Fibroblast of lung (primary cell): ENCODE data around the gene RYR1. TPM values are rescaled to one million over a fixed set of nuclear protein-coding genes. Genes with fewer than 3 reads are reported as not detected.

Experiments used
- DNase-seq, 2 donors: peaks; one replicate each; pipeline versions ENCODE4 v3.0.0 to v3.0.0-alpha.2; 2010; ENCODE audit warnings: low read depth in 2 of 2
- H2AFZ ChIP-seq: 2 replicates; pipeline ENCODE4 v1.5.1; 2012; ENCODE audit warnings: low read length, control low read depth, inconsistent platforms
- H3K27ac ChIP-seq: 2 replicates; pipeline ENCODE4 v1.5.1; 2011; ENCODE audit warnings: low read length, control low read depth; ENCODE audit not compliant: insufficient read depth
- H3K27me3 ChIP-seq: 2 replicates; pipeline ENCODE4 v1.5.1; 2011; ENCODE audit warnings: mild to moderate bottlenecking, low read length; ENCODE audit not compliant: control insufficient read depth, insufficient read depth
- H3K36me3 ChIP-seq: 2 replicates; pipeline ENCODE4 v1.5.1; 2011; ENCODE audit warnings: low read length; ENCODE audit not compliant: control insufficient read depth, insufficient read depth
- H3K4me1 ChIP-seq: 2 replicates; pipeline ENCODE4 v1.5.1; 2011; ENCODE audit warnings: low read length; ENCODE audit not compliant: control insufficient read depth, insufficient read depth; ENCODE audit errors: extremely low read depth
- H3K4me2 ChIP-seq: 2 replicates; pipeline ENCODE4 v1.5.1; 2011; ENCODE audit warnings: low read length, control low read depth; ENCODE audit not compliant: insufficient read depth; ENCODE audit errors: extremely low read depth
- H3K4me3 ChIP-seq, 4 experiments: fragments of 200-600 bp in 1 of 4; sonication (generic) in 1 of 4; replicated peaks in 1 of 4; 2 replicates each; pipeline ENCODE4 v1.5.1; 2011 to 2016; ENCODE audit warnings: low read length in 4 of 4, low read depth in 3 of 4, mild to moderate bottlenecking in 3 of 4, control low read depth in 2 of 4, inconsistent platforms in 1 of 4, mixed read lengths in 1 of 4; ENCODE audit not compliant: insufficient read depth in 1 of 4; ENCODE audit errors: control extremely low read depth in 1 of 4
- H3K79me2 ChIP-seq: 2 replicates; pipeline ENCODE4 v1.5.1; 2012; ENCODE audit warnings: mild to moderate bottlenecking, low read length, inconsistent platforms; ENCODE audit not compliant: control insufficient read depth, insufficient read depth
- H3K9ac ChIP-seq: 2 replicates; pipeline ENCODE4 v1.5.1; 2011; ENCODE audit warnings: mild to moderate bottlenecking, low read length, control low read depth; ENCODE audit not compliant: insufficient read depth
- H3K9me3 ChIP-seq: 2 replicates; pipeline ENCODE4 v1.5.1; 2012; ENCODE audit warnings: low read depth, low read length; ENCODE audit not compliant: control insufficient read depth, insufficient read depth
- H4K20me1 ChIP-seq: 2 replicates; pipeline ENCODE4 v1.5.1; 2011; ENCODE audit warnings: low read length; ENCODE audit not compliant: control insufficient read depth, insufficient read depth; ENCODE audit errors: extremely low read depth
- EZH2 ChIP-seq: IDR thresholded peaks from 2 replicates; pipeline ENCODE4 v1.5.1; 2012; ENCODE audit warnings: low read length, control low read depth, mild to moderate bottlenecking; ENCODE audit errors: missing control alignments
- polyA plus RNA-seq, 2 donors: library from polyadenylated mRNA; depleted of rRNA in 1 of 2; stranded (reverse) in 1 of 2; unstranded in 1 of 2; fragments of >200 nt; gene quantifications; 2 replicates each; pipeline ENCODE4 v1.2.1, GENCODE V29; 2011 to 2012; ENCODE audit warnings: missing spikeins in 1 of 2
- total RNA-seq: library from RNA; depleted of rRNA; stranded (reverse); fragments of >200 nt; gene quantifications from 2 replicates; pipeline ENCODE4 v1.2.1, GENCODE V29; 2014
- TF ChIP-seq, protein P1 (sequence below), 2 donors: IDR thresholded peaks in 1 of 2; conservative IDR thresholded peaks in 1 of 2; 1 replicate in 1 of 2; 2 replicates in 1 of 2; pipeline ENCODE4 v1.5.1; 2011 to 2012; ENCODE audit warnings: low read length in 2 of 2, control low read depth in 1 of 2, inconsistent platforms in 1 of 2, low read depth in 1 of 2, mild to moderate bottlenecking in 1 of 2

The RYR1 gene
- total and polyA plus RNA-seq, 2 donors (not counting 1 experiment from before 2014, with no cell fraction given): under 0.01 TPM

DNA sequence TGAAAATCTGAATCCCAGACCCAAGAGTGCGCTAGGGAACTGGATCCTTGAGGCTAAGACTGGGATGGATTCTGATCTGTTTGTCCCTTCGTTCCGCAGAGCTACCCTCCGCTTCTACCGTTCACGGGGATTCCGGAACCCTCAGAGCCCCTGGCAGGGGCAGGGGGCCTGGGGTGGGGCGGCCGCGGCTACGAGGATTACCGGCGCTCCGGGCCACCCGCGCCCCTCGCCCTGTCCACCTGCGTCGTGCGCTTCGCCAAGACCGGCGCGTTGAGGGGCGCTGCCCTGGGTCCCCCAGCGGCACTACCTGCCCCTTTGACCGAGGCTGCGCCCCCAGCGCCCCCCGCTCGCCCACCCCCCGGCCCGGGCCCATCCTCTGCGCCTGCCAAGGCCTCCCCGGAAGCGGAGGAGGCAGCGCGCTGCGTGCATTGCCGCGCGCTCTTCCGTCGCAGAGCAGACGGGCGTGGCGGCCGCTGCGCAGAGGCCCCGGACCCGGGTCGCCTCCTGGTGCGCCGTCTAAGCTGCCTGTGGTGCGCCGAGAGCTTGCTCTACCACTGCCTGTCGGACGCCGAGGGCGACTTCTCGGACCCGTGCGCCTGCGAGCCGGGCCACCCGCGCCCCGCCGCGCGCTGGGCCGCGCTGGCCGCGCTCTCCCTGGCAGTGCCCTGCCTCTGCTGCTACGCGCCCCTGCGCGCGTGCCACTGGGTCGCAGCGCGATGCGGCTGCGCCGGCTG is 37.9 kb upstream of the RYR1 start:
- no peak overlapping the region for H3K4me2 ChIP-seq
- no peak overlapping the region for H2AFZ ChIP-seq
- H3K27me3 ChIP-seq: no peaks in the 10 kb centered on the region
- H3K27ac ChIP-seq: no peak overlapping the region
- H3K36me3 ChIP-seq: peaks cover 15% of the 10 kb centered on the region
- no peak for DNase-seq
- no peaks in the 10 kb centered on the region for H3K79me2 ChIP-seq
- H3K4me3 ChIP-seq: no peak overlapping the region
- no peak overlapping the region for H3K9ac ChIP-seq
- H4K20me1 ChIP-seq: no peaks in the 10 kb centered on the region
- TF ChIP-seq, protein P1, sequence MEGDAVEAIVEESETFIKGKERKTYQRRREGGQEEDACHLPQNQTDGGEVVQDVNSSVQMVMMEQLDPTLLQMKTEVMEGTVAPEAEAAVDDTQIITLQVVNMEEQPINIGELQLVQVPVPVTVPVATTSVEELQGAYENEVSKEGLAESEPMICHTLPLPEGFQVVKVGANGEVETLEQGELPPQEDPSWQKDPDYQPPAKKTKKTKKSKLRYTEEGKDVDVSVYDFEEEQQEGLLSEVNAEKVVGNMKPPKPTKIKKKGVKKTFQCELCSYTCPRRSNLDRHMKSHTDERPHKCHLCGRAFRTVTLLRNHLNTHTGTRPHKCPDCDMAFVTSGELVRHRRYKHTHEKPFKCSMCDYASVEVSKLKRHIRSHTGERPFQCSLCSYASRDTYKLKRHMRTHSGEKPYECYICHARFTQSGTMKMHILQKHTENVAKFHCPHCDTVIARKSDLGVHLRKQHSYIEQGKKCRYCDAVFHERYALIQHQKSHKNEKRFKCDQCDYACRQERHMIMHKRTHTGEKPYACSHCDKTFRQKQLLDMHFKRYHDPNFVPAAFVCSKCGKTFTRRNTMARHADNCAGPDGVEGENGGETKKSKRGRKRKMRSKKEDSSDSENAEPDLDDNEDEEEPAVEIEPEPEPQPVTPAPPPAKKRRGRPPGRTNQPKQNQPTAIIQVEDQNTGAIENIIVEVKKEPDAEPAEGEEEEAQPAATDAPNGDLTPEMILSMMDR (conservative IDR thresholded peaks at IDR 0.05 in 1 of 2, IDR thresholded peaks at IDR 0.05 in 1 of 2; ENCODE audit: low read depth in 1 of 2, low read length in 2 of 2): no peak
- no peak for TF ChIP-seq EZH2
- H3K9me3 ChIP-seq: no peaks in the 10 kb centered on the region
- H3K4me1 ChIP-seq: peaks cover 8% of the 10 kb centered on the region

DNA sequence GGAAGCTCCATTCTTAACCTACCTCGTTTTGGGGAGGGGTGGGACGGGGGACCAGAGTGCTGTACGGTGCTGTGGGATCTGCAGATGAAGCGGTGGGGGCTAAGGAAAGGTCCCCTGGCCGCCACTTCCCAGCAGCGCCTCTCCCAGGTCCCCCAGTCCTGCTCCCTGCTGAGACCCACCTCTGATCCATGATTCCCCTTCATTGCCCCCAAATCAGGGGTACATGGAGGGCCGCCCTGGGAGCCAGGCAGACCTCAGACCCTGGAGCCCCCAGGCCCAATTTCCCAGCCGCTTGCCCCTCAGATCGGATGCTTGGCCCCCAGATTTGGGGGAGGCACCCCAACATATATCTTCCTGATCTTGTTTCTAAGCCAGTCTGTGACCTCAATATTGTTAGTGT is 34.4 kb upstream of the RYR1 start:
- no peaks in the 10 kb centered on the region for H3K4me1 ChIP-seq
- no peaks in the 10 kb centered on the region for H3K79me2 ChIP-seq
- H3K9ac ChIP-seq: no peak overlapping the region
- no peak for DNase-seq
- no peak overlapping the region for H2AFZ ChIP-seq
- no peaks in the 10 kb centered on the region for H3K27me3 ChIP-seq
- H3K4me3 ChIP-seq: no peak overlapping the region
- H4K20me1 ChIP-seq: no peaks in the 10 kb centered on the region
- H3K9me3 ChIP-seq: no peaks in the 10 kb centered on the region
- no peak for TF ChIP-seq EZH2
- TF ChIP-seq, protein P1 (conservative IDR thresholded peaks at IDR 0.05 in 1 of 2, IDR thresholded peaks at IDR 0.05 in 1 of 2; ENCODE audit: low read depth in 1 of 2, low read length in 2 of 2): no peak
- H3K36me3 ChIP-seq: peaks cover 2% of the 10 kb centered on the region
- no peak overlapping the region for H3K27ac ChIP-seq
- no peak overlapping the region for H3K4me2 ChIP-seq

DNA sequence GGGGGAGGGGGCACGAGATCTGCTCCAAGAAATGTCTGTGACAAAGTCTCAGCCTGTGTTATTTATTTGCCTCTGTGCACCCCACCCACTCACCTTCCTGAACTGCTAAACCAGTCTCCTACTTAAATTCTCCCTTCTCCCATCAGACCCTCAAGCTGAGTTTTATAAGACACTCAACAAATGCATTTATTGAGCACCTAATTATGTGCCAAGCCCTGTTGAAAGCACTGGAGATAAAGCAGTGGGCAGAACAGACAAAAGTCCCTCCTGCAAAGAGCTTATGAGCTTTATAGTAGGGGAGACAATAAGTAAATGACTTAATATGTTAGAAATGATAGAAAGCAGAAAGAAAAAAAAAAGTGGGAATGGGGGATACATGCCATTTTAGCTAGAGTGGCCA is 34.0 kb upstream of the RYR1 start:
- H2AFZ ChIP-seq: no peak overlapping the region
- DNase-seq: no peak
- no peak overlapping the region for H3K27ac ChIP-seq
- no peak for TF ChIP-seq EZH2
- peaks cover 2% of the 10 kb centered on the region for H3K36me3 ChIP-seq
- H3K9me3 ChIP-seq: no peaks in the 10 kb centered on the region
- no peaks in the 10 kb centered on the region for H3K4me1 ChIP-seq
- H3K4me3 ChIP-seq: no peak overlapping the region
- H3K27me3 ChIP-seq: no peaks in the 10 kb centered on the region
- no peak overlapping the region for H3K9ac ChIP-seq
- no peak overlapping the region for H3K4me2 ChIP-seq
- no peaks in the 10 kb centered on the region for H4K20me1 ChIP-seq
- H3K79me2 ChIP-seq: no peaks in the 10 kb centered on the region
